GM12874 (cell line): ENCODE results near the gene ZBTB39.
A peak's percentile ranks its signal among the peaks of the same experiment; 100 is the strongest.

Experiments used
- TF ChIP-seq, protein P1 (sequence below): IDR thresholded peaks from 2 replicates; pipeline ENCODE4 v1.5.1; 2011; ENCODE audit warnings: low read depth, mild to moderate bottlenecking, control low read depth, low read length, moderate library complexity; ENCODE audit not compliant: insufficient read depth

ZBTB39 gene

GRCh38 chr12:57027805-57028153, 21.4 kb upstream of the ZBTB39 start:
- TF ChIP-seq, protein P1, sequence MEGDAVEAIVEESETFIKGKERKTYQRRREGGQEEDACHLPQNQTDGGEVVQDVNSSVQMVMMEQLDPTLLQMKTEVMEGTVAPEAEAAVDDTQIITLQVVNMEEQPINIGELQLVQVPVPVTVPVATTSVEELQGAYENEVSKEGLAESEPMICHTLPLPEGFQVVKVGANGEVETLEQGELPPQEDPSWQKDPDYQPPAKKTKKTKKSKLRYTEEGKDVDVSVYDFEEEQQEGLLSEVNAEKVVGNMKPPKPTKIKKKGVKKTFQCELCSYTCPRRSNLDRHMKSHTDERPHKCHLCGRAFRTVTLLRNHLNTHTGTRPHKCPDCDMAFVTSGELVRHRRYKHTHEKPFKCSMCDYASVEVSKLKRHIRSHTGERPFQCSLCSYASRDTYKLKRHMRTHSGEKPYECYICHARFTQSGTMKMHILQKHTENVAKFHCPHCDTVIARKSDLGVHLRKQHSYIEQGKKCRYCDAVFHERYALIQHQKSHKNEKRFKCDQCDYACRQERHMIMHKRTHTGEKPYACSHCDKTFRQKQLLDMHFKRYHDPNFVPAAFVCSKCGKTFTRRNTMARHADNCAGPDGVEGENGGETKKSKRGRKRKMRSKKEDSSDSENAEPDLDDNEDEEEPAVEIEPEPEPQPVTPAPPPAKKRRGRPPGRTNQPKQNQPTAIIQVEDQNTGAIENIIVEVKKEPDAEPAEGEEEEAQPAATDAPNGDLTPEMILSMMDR: no peak

DNA sequence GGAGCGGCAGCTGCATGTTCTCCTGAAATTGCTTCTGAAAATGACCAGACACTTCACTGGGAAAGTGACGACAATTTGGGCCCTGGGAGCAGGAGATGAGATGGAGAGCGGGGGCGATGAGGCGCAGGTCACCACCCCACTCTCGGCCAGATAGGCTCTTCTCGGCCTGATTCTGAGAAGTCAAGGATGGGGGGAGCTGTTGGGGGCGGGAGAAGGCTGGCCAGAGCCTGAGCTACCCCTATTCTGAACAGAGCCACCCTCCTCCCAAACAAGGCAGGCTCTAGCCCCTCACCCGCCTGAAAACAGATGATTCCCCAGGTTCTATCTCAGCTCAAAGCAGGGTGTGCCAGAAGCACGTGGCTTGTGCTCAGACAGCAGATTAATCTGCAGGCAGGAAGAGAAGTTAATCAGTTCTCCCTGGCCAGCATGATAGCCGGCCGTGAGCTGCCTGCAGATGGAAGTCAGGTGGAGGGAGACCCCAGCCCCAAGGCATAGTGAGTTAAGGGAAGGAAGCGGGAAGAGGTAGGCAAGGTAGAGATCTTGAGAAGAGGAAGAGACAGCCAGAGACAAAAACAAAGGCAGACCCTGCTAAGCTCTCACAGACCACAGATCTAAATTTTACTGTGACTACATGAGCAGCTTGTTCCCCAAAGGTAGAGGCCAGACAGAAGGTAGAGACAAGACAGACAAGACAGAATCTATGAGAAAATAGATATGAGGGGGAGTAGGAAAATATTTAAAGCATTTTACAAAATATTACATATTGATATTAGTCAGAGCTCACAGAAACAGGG, 20.9 kb upstream of the ZBTB39 start:
- TF ChIP-seq, protein P1: no peak

DNA sequence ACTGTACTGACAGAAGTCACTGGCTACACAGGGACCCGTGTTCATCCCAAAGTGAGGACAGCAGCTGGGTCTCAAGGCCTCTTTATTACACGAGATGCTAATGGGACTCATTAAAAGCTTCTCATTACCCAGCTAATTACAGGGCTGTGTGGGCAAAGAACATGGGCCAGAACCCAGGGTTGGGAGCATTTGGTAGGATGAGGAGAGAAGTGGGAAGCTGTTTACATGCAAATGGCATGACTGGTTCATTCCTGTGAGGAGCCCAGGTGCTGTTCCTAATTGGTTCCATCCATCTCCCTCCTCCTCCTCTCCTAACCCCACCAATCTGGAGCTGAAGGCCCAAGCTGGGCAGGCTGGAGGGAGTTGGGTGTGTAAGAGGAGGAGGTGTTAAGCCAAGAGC, 18.9 kb upstream of the ZBTB39 start:
- TF ChIP-seq, protein P1: no peak

DNA sequence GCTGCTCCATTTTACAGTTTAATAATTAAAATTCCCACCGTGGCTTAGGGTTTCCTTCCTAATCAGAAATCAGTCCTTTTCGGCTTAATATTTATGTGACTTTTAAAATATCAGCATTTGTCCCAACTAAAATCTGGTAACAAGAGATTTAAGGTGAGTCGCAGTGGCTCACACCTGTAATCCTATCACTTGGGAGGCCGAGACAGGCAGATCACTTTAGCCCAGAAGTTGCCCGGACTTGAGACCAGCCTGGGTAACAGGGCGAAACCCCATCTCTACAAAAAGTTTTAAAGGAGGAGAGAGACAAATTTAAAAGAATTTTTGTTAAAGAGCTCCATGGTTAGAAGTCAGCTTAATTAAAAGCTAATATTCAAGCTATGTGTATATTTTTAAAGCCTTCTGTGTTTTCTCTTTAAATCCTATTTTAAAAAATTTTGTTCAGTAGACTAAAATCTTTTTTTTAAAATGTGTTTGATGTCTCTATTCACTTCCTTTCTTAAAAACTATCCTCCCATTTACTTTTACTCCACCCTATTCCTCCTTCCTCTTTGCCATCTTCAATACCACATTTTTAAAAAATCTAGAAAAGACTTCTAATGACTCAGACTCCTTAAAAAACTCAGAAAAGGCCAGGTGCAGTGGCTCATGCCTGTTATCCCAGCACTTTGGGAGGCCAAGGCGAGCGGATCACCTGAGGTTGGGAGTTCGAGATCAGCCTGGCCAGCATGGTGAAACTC, 13.8 kb upstream of the ZBTB39 start:
- TF ChIP-seq, protein P1: no peak

- TF ChIP-seq, protein P1: no peak
Observed at GRCh38 chr12:57018906-57019305, 12.6 kb upstream of the ZBTB39 start.

- TF ChIP-seq, protein P1: no peak
Observed at GRCh38 chr12:57016348-57016747, 10.0 kb upstream of the ZBTB39 start, which contains the start of gene TAC3. Gene TAC3 (minus strand): TSS chr12:57016529. CDS start chr12:57015797, 732 bp downstream.

GRCh38 chr12:57012600-57013465, 6.5 kb upstream of the ZBTB39 start:
- TF ChIP-seq, protein P1: 0 out of 2 replicates have a peak, but pooled peaks have one; percentile 3
